ENCODE data around the gene KIAA1614.

Gene KIAA1614

GRCh38 chr1:180921386-180921785 is 8.7 kb downstream of the KIAA1614 start:
- Histone ChIP-seq H3K4me3 (replicated peaks; ENCODE audit: insufficient read depth, low read length) (no peak overlapping the region), H3K27ac (replicated peaks) (no peak overlapping the region), H3K27me3 (ENCODE audit: insufficient read depth, poor library complexity, severe bottlenecking) (no peaks in the 10 kb centered on the region)
- DNase-seq (ENCODE audit: low read depth in 1 of 2, low spot score in 1 of 2): no peak
- TF ChIP-seq REST (IDR thresholded peaks at IDR 0.05; ENCODE audit: insufficient replicate concordance, low read depth): no peak
- no peak for TF ChIP-seq POLR2AphosphoS5 (IDR thresholded peaks at IDR 0.05; ENCODE audit: low read depth)
- TF ChIP-seq GABPA (IDR thresholded peaks at IDR 0.05; ENCODE audit: low read depth): no peak
- TF ChIP-seq, protein P1, sequence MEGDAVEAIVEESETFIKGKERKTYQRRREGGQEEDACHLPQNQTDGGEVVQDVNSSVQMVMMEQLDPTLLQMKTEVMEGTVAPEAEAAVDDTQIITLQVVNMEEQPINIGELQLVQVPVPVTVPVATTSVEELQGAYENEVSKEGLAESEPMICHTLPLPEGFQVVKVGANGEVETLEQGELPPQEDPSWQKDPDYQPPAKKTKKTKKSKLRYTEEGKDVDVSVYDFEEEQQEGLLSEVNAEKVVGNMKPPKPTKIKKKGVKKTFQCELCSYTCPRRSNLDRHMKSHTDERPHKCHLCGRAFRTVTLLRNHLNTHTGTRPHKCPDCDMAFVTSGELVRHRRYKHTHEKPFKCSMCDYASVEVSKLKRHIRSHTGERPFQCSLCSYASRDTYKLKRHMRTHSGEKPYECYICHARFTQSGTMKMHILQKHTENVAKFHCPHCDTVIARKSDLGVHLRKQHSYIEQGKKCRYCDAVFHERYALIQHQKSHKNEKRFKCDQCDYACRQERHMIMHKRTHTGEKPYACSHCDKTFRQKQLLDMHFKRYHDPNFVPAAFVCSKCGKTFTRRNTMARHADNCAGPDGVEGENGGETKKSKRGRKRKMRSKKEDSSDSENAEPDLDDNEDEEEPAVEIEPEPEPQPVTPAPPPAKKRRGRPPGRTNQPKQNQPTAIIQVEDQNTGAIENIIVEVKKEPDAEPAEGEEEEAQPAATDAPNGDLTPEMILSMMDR (IDR thresholded peaks at IDR 0.05; ENCODE audit: insufficient read depth, low read length): no peak
- no peak for TF ChIP-seq SPI1 (IDR thresholded peaks at IDR 0.05; ENCODE audit: borderline replicate concordance, low read depth)

- no peak for DNase-seq (ENCODE audit: low read depth in 1 of 2, low spot score in 1 of 2)
- Histone ChIP-seq H3K27me3 (ENCODE audit: insufficient read depth, poor library complexity, severe bottlenecking) (no peaks in the 10 kb centered on the region), H3K4me3 (replicated peaks; ENCODE audit: insufficient read depth, low read length) (no peak overlapping the region), H3K27ac (replicated peaks) (no peak overlapping the region)
- no peak for TF ChIP-seq REST (IDR thresholded peaks at IDR 0.05; ENCODE audit: insufficient replicate concordance, low read depth)
- TF ChIP-seq POLR2AphosphoS5 (IDR thresholded peaks at IDR 0.05; ENCODE audit: low read depth): no peak
- no peak for TF ChIP-seq GABPA (IDR thresholded peaks at IDR 0.05; ENCODE audit: low read depth)
- no peak for TF ChIP-seq SPI1 (IDR thresholded peaks at IDR 0.05; ENCODE audit: borderline replicate concordance, low read depth)
- TF ChIP-seq, protein P1 (IDR thresholded peaks at IDR 0.05; ENCODE audit: insufficient read depth, low read length): no peak
These were observed 9.4 kb downstream of the KIAA1614 start for GRCh38 chr1:180921891-180922630.

DNA sequence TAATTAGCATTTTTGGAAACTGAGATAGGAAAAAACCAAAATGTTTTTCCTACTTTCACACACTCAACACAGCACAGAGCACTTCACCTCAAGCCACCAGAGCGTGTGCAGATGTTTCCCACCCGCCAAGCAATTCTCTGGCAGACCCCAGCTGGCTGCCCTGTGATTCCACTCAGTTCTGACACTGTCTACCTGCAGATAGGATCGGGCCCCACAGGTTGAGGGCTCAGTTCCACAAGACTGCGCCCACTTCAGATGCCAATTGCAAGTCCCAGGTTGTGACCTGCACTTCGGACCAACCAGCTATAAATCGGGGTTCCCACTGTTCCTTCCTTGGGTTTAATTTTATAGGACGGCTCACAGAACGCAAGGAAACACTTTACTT is 9.9 kb downstream of the KIAA1614 start:
- DNase-seq (ENCODE audit: low read depth in 1 of 2, low spot score in 1 of 2): no peak
- Histone ChIP-seq H3K27ac (replicated peaks) (no peak overlapping the region), H3K27me3 (ENCODE audit: insufficient read depth, poor library complexity, severe bottlenecking) (no peaks in the 10 kb centered on the region), H3K4me3 (replicated peaks; ENCODE audit: insufficient read depth, low read length) (no peak overlapping the region)
- TF ChIP-seq GABPA (IDR thresholded peaks at IDR 0.05; ENCODE audit: low read depth) (no peak), POLR2AphosphoS5 (IDR thresholded peaks at IDR 0.05; ENCODE audit: low read depth) (no peak), REST (IDR thresholded peaks at IDR 0.05; ENCODE audit: insufficient replicate concordance, low read depth) (no peak), SPI1 (IDR thresholded peaks at IDR 0.05; ENCODE audit: borderline replicate concordance, low read depth) (no peak)
- TF ChIP-seq, protein P1 (IDR thresholded peaks at IDR 0.05; ENCODE audit: insufficient read depth, low read length): no peak

All from HL-60 (cell line).